Measurements from ENCODE around the gene MARCHF3.
"Not testable (repeated sequence)": the region's sequence is repeated elsewhere in the genome, so short reads cannot be mapped to it uniquely, and the experiment has no call there.

Gene MARCHF3

GRCh38 chr5:127019928-127020327 is 10.4 kb downstream of the MARCHF3 start:
- ChIA-PET CTCF (no interaction called here), POLR2A (no interaction called here)
- TF ChIP-seq FOXK2 (IDR thresholded peaks at IDR 0.05) (no peak), FOXM1 (IDR thresholded peaks at IDR 0.05; ENCODE audit: borderline replicate concordance) (no peak), PKNOX1 (IDR thresholded peaks at IDR 0.05) (no peak), HDGF (IDR thresholded peaks at IDR 0.05; ENCODE audit: borderline replicate concordance) (no peak), ELF4 (IDR thresholded peaks at IDR 0.05) (no peak), SP1 (IDR thresholded peaks at IDR 0.05) (no peak), TARDBP (IDR thresholded peaks at IDR 0.05) (no peak), FOXA1 (IDR thresholded peaks at IDR 0.05) (no peak), SUZ12 (IDR thresholded peaks at IDR 0.05) (no peak), ZNF384 (IDR thresholded peaks at IDR 0.05) (no peak), L3MBTL2 (conservative IDR thresholded peaks at IDR 0.05) (no peak), CTBP1 (IDR thresholded peaks at IDR 0.05; ENCODE audit: borderline replicate concordance) (no peak), BHLHE40 (IDR thresholded peaks at IDR 0.05; ENCODE audit: borderline replicate concordance) (no peak), NFRKB (IDR thresholded peaks at IDR 0.05) (no peak), LEF1 (IDR thresholded peaks at IDR 0.05; ENCODE audit: borderline replicate concordance) (no peak), ARNT (IDR thresholded peaks at IDR 0.05) (no peak)
- no peak for DNase-seq (ENCODE audit: extremely low spot score)

- CTCF ChIA-PET; DNase-seq (ENCODE audit: extremely low spot score); POLR2A ChIA-PET: not testable (repeated sequence)
These were observed 13.6 kb downstream of the MARCHF3 start for GRCh38 chr5:127016722-127017121.

DNA sequence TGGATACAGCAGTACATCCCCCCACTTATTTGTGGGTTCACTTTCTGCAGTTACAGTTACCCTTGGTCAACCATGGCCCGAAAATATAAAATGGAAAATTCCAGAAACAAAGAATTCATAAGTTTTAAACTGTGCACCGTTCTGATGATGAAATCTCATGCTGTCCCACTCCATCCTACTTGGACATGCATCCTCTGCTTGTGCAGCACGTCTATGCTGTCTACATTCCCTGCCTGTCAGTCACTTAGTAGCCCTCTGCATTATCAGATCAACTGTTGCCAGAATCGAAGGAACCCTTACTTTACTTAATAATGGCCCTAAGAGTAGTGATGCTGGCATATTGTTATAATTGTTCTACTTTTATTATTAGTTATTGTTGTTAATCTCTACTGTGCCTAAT is 14.6 kb downstream of the MARCHF3 start:
- ChIA-PET CTCF (no interaction called here), POLR2A (no interaction called here)
- no peak for DNase-seq (ENCODE audit: extremely low spot score)
- no peak for TF ChIP-seq FOXK2 (IDR thresholded peaks at IDR 0.05)
- TF ChIP-seq ZNF384 (IDR thresholded peaks at IDR 0.05), result no peak
- no peak for TF ChIP-seq CTBP1 (IDR thresholded peaks at IDR 0.05; ENCODE audit: borderline replicate concordance)

DNA sequence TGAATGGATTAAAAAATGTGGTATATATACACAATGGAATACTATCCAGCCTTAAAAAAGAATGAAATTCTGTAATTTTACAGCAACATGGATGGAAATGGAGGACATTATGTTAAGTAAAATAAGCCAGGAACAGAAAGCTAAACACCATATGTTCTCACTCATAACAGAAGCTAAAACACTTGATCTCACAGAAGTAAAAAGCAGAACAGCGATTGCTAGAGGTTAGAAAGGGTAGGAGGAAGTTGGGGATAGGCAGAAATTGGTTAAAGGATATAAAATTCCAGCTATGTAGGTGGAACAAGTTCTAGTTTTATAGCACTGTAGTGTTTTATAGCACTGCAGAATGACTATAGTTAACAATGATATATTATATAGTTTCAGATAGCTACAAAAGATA is 15.8 kb downstream of the MARCHF3 start:
- ChIA-PET CTCF (no interaction called here), POLR2A (no interaction called here)
- TF ChIP-seq ELF4 (IDR thresholded peaks at IDR 0.05) (no peak), FOXA1 (IDR thresholded peaks at IDR 0.05) (no peak), BHLHE40 (IDR thresholded peaks at IDR 0.05; ENCODE audit: borderline replicate concordance) (no peak), SUZ12 (IDR thresholded peaks at IDR 0.05) (no peak), SP1 (IDR thresholded peaks at IDR 0.05) (no peak), CTBP1 (IDR thresholded peaks at IDR 0.05; ENCODE audit: borderline replicate concordance) (no peak), PKNOX1 (IDR thresholded peaks at IDR 0.05) (no peak), FOXM1 (IDR thresholded peaks at IDR 0.05; ENCODE audit: borderline replicate concordance) (no peak), TARDBP (IDR thresholded peaks at IDR 0.05) (no peak), ZNF384 (IDR thresholded peaks at IDR 0.05) (no peak), L3MBTL2 (conservative IDR thresholded peaks at IDR 0.05) (no peak), HDGF (IDR thresholded peaks at IDR 0.05; ENCODE audit: borderline replicate concordance) (no peak), ARNT (IDR thresholded peaks at IDR 0.05) (no peak), FOXK2 (IDR thresholded peaks at IDR 0.05) (no peak), NFRKB (IDR thresholded peaks at IDR 0.05) (no peak), LEF1 (IDR thresholded peaks at IDR 0.05; ENCODE audit: borderline replicate concordance) (no peak)
- DNase-seq (ENCODE audit: extremely low spot score), result no peak

DNA sequence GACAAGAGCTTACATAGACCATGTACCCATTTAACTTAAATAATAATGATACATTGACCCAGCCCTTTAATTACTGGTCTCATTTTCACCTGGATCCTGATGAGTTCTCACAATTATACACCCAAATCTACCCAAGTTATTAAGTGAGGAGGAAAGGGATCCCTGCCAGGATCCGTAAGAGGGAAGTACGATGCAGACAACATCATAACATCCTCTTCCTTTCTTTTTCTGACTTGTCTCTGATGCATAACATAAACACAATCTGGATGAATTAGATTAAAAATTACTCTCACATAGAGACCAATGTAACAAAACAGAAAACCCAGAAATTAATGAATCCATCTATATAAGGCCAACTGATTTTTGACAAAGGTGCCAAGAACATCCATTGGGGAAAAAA is 17.0 kb downstream of the MARCHF3 start:
- POLR2A ChIA-PET, result no interaction called here

GRCh38 chr5:127012916-127013315 is 17.4 kb downstream of the MARCHF3 start:
- ChIA-PET POLR2A (no interaction called here), CTCF (no interaction called here)
- no peak for TF ChIP-seq LEF1 (IDR thresholded peaks at IDR 0.05; ENCODE audit: borderline replicate concordance)
- TF ChIP-seq TARDBP (IDR thresholded peaks at IDR 0.05), result no peak

More for the DNA sequence above, 17.0 kb downstream of the MARCHF3 start:
- TF ChIP-seq TARDBP (IDR thresholded peaks at IDR 0.05) (no peak), ELF4 (IDR thresholded peaks at IDR 0.05) (no peak), PKNOX1 (IDR thresholded peaks at IDR 0.05) (no peak), FOXK2 (IDR thresholded peaks at IDR 0.05) (no peak), FOXM1 (IDR thresholded peaks at IDR 0.05; ENCODE audit: borderline replicate concordance) (no peak), FOXA1 (IDR thresholded peaks at IDR 0.05) (no peak), L3MBTL2 (conservative IDR thresholded peaks at IDR 0.05) (no peak), HDGF (IDR thresholded peaks at IDR 0.05; ENCODE audit: borderline replicate concordance) (no peak), CTBP1 (IDR thresholded peaks at IDR 0.05; ENCODE audit: borderline replicate concordance) (no peak), SUZ12 (IDR thresholded peaks at IDR 0.05) (no peak), NFRKB (IDR thresholded peaks at IDR 0.05) (no peak), ARNT (IDR thresholded peaks at IDR 0.05) (no peak), BHLHE40 (IDR thresholded peaks at IDR 0.05; ENCODE audit: borderline replicate concordance) (no peak), SP1 (IDR thresholded peaks at IDR 0.05) (no peak), ZNF384 (IDR thresholded peaks at IDR 0.05) (no peak), LEF1 (IDR thresholded peaks at IDR 0.05; ENCODE audit: borderline replicate concordance) (no peak)
- no peak for DNase-seq (ENCODE audit: extremely low spot score)
- CTCF ChIA-PET, result no interaction called here

GRCh38 chr5:127011961-127012644 is 18.3 kb downstream of the MARCHF3 start:
- POLR2A ChIA-PET, result no interaction called here
- no peak for TF ChIP-seq PKNOX1 (IDR thresholded peaks at IDR 0.05)
- TF ChIP-seq SUZ12 (IDR thresholded peaks at IDR 0.05), result no peak
- TF ChIP-seq ARNT (IDR thresholded peaks at IDR 0.05), result no peak
- TF ChIP-seq TARDBP (IDR thresholded peaks at IDR 0.05), result no peak
- no peak for TF ChIP-seq LEF1 (IDR thresholded peaks at IDR 0.05; ENCODE audit: borderline replicate concordance)
- no peak for TF ChIP-seq ELF4 (IDR thresholded peaks at IDR 0.05)
- TF ChIP-seq NFRKB (IDR thresholded peaks at IDR 0.05), result no peak
- no peak for TF ChIP-seq SP1 (IDR thresholded peaks at IDR 0.05)
- no peak for TF ChIP-seq ZNF384 (IDR thresholded peaks at IDR 0.05)
- TF ChIP-seq L3MBTL2 (conservative IDR thresholded peaks at IDR 0.05), result no peak
- no peak for TF ChIP-seq FOXK2 (IDR thresholded peaks at IDR 0.05)
- TF ChIP-seq HDGF (IDR thresholded peaks at IDR 0.05; ENCODE audit: borderline replicate concordance), result no peak
- DNase-seq (ENCODE audit: extremely low spot score), result no peak
- CTCF ChIA-PET, result interaction anchor here (0.6 kb wide), 1 partner anchor 15 kb away, joined by 3 read pairs; no protein-coding TSS in a partner anchor

More at GRCh38 chr5:127012916-127013315, 17.4 kb downstream of the MARCHF3 start:
- DNase-seq (ENCODE audit: extremely low spot score), result no peak
